ENCODE data around the gene SCGB3A1. TPM values are rescaled to one million over a fixed set of nuclear protein-coding genes. Genes with fewer than 3 reads are reported as not detected.
A peak's percentile ranks its signal among the peaks of the same experiment; 100 is the strongest.

Gene SCGB3A1
- total RNA-seq, 2 experiments from 2014 or later = 6.6 to 7.1 TPM

- ATAC-seq (ENCODE audit: low read depth) = no peak
- no peak for DNase-seq
- no peaks in the 10 kb centered on the region for H3K36me3 Mint-ChIP-seq
- POLR2A ChIA-PET = no interaction called here
- no peak overlapping the region for H3K4me3 Mint-ChIP-seq
- H3K27ac Mint-ChIP-seq = no peak overlapping the region
- H3K27me3 Mint-ChIP-seq = peaks cover 2% of the 10 kb centered on the region
- peaks cover 8% of the 10 kb centered on the region for H3K4me1 Mint-ChIP-seq
- no peaks in the 10 kb centered on the region for H3K9me3 Mint-ChIP-seq
These were observed 28.2 kb upstream of the SCGB3A1 start for GRCh38 chr5:180619563-180619915.

DNA sequence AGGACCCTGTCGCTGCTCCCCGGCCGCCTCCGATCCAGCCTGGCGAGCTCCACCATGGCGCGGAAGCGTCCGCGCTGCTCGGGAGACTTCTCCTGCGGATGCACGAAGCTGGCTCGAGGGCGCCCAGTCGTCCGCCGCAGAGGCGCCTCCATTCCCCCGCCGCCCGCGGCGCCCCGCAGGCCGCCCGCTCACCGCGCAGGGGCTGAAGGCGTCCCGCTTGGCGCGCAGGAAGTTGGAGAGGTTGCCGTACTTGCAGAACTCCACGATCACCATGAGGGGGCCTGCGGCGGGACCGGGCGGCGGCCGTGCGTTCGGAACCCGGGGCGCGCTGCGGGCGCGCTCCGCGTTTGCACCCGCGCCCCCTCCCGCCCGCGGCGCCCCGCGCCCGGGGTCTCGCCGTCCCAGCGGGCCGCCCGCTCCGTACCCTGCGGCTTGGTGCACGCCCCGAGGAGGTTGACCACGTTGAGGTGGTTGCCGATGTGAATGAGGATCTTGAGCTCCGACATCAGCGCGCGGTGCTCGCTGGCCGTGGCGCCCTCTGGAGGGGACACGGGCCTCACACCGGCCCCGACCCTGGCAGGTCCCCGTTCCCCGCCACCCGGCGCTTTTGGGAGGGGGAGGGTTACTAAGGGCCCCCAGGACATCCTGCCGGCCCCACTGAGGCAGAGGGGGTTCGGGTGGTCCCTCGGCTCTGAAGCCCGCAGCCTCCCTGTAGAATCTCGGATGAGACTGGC lies 27.7 kb upstream of the SCGB3A1 start:
- Mint-ChIP-seq H3K27me3 (peaks cover 2% of the 10 kb centered on the region), H3K36me3 (no peaks in the 10 kb centered on the region), H3K4me1 (peaks cover 8% of the 10 kb centered on the region), H3K4me3 (peak overlapping the region; percentile 60), H3K27ac (no peak overlapping the region), H3K9me3 (no peaks in the 10 kb centered on the region)
- ATAC-seq (ENCODE audit: low read depth) (peak; percentile 73), DNase-seq (peak; percentile 71)
- POLR2A ChIA-PET = no interaction called here

DNA sequence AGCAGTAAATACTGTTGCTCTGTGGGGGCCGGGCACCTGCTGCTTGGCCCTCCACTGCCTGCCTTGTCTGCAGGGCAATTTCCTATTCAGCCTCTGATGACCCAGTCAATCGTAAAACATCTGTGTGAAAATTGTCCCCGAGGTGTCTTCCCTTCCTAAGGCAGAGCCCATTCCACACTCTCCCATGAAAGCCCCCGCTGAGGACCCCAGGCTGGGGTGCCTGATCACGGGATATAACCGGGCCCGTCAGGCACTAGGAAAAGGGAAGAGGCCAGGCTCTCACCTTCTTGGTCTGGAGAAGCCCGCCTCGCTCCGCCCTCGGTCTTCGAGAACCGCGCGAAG lies 27.2 kb upstream of the SCGB3A1 start:
- POLR2A ChIA-PET = no interaction called here
- no peak for DNase-seq
- H3K4me3 Mint-ChIP-seq = peak overlapping the region; percentile 60
- ATAC-seq (ENCODE audit: low read depth) = no peak
- peaks cover 2% of the 10 kb centered on the region for H3K27me3 Mint-ChIP-seq
- H3K36me3 Mint-ChIP-seq = no peaks in the 10 kb centered on the region
- no peaks in the 10 kb centered on the region for H3K9me3 Mint-ChIP-seq
- H3K4me1 Mint-ChIP-seq = peaks cover 5% of the 10 kb centered on the region
- no peak overlapping the region for H3K27ac Mint-ChIP-seq

DNA sequence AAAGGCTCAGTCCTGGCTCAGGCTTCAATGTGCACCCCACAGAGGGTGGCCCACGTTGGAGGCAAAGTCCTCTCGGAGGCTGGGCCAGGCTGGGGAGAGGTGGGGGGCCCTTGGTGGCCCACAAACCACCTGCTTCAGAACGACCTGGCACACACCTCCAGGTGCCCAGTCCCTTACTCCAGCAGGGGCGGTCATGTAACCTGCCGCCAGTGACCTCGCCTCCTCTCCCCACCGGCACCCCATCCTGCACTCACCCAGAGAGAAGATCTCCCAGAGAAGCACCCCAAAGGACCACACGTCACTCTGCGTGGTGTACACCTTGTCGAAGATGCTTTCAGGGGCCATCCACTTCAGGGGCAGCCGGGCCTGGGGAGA lies 22.5 kb upstream of the SCGB3A1 start:
- Mint-ChIP-seq H3K27me3 (peaks cover 2% of the 10 kb centered on the region), H3K36me3 (no peaks in the 10 kb centered on the region), H3K27ac (no peak overlapping the region), H3K4me3 (no peak overlapping the region), H3K4me1 (no peaks in the 10 kb centered on the region), H3K9me3 (no peaks in the 10 kb centered on the region)
- DNase-seq (no peak), ATAC-seq (ENCODE audit: low read depth) (no peak)
- POLR2A ChIA-PET = no interaction called here

DNA sequence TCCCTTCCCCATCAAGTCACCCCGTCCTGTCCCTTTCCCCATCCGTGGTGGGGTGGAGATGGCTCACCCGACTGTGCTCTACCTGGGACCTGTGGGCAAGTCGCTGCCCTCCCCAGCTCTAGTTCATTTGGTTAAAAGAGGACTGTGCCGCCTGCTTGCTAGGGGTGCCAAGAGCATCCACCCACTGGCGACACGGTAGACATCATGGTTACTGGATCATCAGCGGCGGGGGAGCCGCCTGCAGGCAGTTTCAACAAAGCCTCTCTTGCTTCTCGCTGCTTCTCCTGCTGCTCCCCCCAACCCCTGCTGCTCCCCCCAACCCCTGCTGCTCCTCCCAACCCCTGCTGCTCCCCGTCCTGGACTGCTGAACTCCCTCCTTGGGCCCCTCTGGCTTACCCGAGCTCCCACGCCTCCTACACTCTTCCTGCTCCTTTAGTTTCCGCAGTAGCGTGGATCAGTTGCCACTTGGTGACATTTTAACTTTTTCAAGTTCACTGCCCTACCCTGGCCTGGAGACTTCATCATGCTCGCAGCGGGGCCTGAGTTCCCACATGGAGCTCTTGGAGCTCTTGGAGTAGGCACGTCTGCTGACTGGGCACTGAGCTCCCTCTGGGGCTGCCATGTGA lies 22.0 kb upstream of the SCGB3A1 start:
- POLR2A ChIA-PET = no interaction called here
- ATAC-seq (ENCODE audit: low read depth) = no peak
- Mint-ChIP-seq H3K36me3 (no peaks in the 10 kb centered on the region), H3K27me3 (peaks cover 2% of the 10 kb centered on the region), H3K4me3 (no peak overlapping the region), H3K4me1 (no peaks in the 10 kb centered on the region), H3K27ac (no peak overlapping the region), H3K9me3 (no peaks in the 10 kb centered on the region)
- no peak for DNase-seq

- ATAC-seq (ENCODE audit: low read depth) = no peak
- POLR2A ChIA-PET = no interaction called here
- Mint-ChIP-seq H3K36me3 (no peaks in the 10 kb centered on the region), H3K27ac (no peak overlapping the region), H3K9me3 (no peaks in the 10 kb centered on the region), H3K27me3 (peaks cover 2% of the 10 kb centered on the region), H3K4me1 (no peaks in the 10 kb centered on the region), H3K4me3 (no peak overlapping the region)
- no peak for DNase-seq
These were observed 21.4 kb upstream of the SCGB3A1 start for GRCh38 chr5:180612683-180613082.

DNA sequence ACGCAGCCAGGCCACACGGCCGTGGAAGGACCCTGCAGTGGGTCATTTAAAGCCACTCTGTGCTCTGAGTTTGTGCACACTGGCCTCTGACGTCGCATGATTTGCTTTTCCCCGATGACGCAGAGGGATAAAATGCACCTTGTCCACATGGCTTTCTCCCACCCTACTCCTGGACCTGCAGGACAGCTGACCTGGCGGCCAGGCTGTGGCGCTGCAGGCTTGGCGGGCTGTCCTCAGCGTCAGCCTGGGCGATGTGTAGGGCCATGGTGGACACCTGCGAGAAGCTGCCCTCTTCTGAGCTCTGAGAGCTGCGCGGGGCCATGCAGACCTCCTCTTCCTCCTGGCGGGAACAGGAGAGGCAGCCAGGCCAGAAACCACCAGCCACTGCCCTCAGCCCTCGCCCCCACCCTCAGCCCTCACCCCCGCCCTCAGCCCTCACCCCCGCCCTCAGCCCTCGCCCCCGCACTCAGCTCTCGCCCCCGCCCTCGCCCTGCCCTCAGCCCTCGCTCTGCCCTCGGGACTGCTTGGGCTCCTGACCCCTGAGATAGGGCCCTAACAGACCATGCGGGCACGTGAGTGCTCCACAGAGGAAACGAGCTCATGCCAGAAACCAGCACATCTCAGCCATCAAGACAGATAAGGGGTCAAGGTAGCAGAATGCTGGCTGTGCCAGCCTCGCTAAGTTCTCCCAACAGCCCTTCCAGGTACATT lies 20.0 kb upstream of the SCGB3A1 start:
- POLR2A ChIA-PET = no interaction called here
- ATAC-seq (ENCODE audit: low read depth) = no peak
- peaks cover 2% of the 10 kb centered on the region for H3K27me3 Mint-ChIP-seq
- no peak overlapping the region for H3K4me3 Mint-ChIP-seq
- peaks cover under 1% of the 10 kb centered on the region for H3K4me1 Mint-ChIP-seq
- DNase-seq = no peak
- no peaks in the 10 kb centered on the region for H3K36me3 Mint-ChIP-seq
- no peak overlapping the region for H3K27ac Mint-ChIP-seq
- H3K9me3 Mint-ChIP-seq = no peaks in the 10 kb centered on the region

DNA sequence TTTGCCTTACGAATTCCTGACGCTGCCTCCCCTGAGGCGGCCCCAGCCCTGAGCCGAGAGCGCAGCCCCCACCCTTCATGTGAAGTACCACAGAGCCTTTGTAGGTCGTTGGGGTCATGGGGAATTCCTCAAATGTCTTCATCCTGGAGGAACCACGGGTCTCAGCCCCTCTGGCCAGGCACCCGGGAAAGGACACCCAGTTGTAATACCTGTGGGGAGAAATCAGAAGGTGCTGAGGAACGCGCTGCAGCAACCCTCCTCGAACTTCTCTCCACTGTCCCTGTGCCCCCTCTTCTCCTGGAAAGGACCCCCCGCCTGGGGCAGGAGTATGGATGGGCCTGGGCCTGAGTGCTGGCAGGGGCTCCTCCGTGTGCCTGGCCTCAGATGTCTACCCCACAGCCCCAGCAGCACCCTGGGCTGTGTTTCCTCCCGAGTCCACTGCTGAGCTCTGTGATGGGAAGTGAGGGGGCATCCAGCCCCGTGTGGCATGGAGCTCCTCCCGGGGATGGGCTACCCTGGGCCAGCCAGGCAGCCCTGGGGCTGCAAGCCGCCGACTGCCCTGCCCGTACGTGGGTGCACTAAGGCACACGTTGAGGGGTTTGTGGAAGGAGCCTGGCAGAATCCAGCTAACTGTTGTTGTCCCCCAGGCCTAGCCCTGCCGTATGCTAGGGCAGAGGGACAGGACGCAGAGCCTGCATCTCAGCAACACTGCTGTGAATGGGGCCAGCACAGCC lies 18.7 kb upstream of the SCGB3A1 start:
- H3K4me3 Mint-ChIP-seq = no peak overlapping the region
- H3K4me1 Mint-ChIP-seq = peaks cover 5% of the 10 kb centered on the region
- DNase-seq = no peak
- no peak for ATAC-seq (ENCODE audit: low read depth)
- POLR2A ChIA-PET = no interaction called here
- no peaks in the 10 kb centered on the region for H3K36me3 Mint-ChIP-seq
- peaks cover 2% of the 10 kb centered on the region for H3K27me3 Mint-ChIP-seq
- H3K27ac Mint-ChIP-seq = no peak overlapping the region
- no peaks in the 10 kb centered on the region for H3K9me3 Mint-ChIP-seq

- ATAC-seq (ENCODE audit: low read depth) (no peak), DNase-seq (no peak)
- Mint-ChIP-seq H3K4me3 (no peak overlapping the region), H3K27ac (no peak overlapping the region), H3K36me3 (no peaks in the 10 kb centered on the region), H3K4me1 (peaks cover 5% of the 10 kb centered on the region), H3K9me3 (no peaks in the 10 kb centered on the region), H3K27me3 (no peaks in the 10 kb centered on the region)
- POLR2A ChIA-PET = no interaction called here
These were observed 18.1 kb upstream of the SCGB3A1 start for GRCh38 chr5:180609386-180609785.

- Mint-ChIP-seq H3K4me1 (peaks cover 5% of the 10 kb centered on the region), H3K27me3 (no peaks in the 10 kb centered on the region), H3K9me3 (no peaks in the 10 kb centered on the region), H3K4me3 (no peak overlapping the region), H3K27ac (no peak overlapping the region), H3K36me3 (no peaks in the 10 kb centered on the region)
- ATAC-seq (ENCODE audit: low read depth) = no peak
- POLR2A ChIA-PET = no interaction called here
- no peak for DNase-seq
These were observed 17.4 kb upstream of the SCGB3A1 start for GRCh38 chr5:180608572-180609310.

- no peak for DNase-seq
- ATAC-seq (ENCODE audit: low read depth) = no peak
- Mint-ChIP-seq H3K4me1 (peaks cover 5% of the 10 kb centered on the region), H3K4me3 (no peak overlapping the region), H3K27ac (no peak overlapping the region), H3K9me3 (no peaks in the 10 kb centered on the region), H3K27me3 (no peaks in the 10 kb centered on the region), H3K36me3 (no peaks in the 10 kb centered on the region)
- POLR2A ChIA-PET = no interaction called here
These were observed 16.7 kb upstream of the SCGB3A1 start for GRCh38 chr5:180607861-180608571.

DNA sequence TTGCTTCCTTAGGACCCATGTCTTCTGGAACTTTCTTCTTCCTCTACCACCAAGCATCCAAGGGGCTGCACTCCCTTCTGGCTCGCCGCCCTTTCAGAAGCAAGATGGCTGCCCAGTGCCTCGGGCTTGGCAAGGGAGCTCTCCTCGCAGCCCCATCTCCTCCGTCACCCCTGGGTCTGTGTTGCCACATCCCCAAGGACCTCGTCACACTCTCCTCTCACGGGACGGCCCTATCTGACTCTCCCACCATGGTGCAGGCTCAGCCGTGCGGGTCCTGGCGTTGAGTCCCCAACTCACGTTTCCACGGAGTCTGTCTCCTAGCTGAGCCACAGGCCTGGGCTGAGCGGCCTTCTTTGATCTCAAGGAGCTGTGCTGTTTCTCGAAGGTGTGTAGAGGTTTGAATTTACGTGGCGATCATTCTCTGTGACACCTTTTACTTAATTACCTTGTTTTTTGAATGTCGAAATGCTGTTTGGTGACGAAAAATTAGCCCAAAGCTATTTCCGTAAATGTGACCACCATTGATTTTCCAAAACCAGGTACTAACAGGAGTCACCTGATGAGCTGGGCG lies 15.0 kb upstream of the SCGB3A1 start:
- Mint-ChIP-seq H3K27ac (no peak overlapping the region), H3K36me3 (no peaks in the 10 kb centered on the region), H3K27me3 (no peaks in the 10 kb centered on the region), H3K4me3 (no peak overlapping the region), H3K4me1 (peaks cover 5% of the 10 kb centered on the region), H3K9me3 (no peaks in the 10 kb centered on the region)
- ATAC-seq (ENCODE audit: low read depth) (no peak), DNase-seq (no peak)
- POLR2A ChIA-PET = interaction anchor here (0.7 to 1.0 kb wide), 2 partner anchors 81 to 107 kb away, joined by 3 to 4 read pairs; no protein-coding TSS in a partner anchor
